Lung microvascular endothelial cell (primary cell): ENCODE data around the gene LRRC8D. TPM values are rescaled to one million over a fixed set of nuclear protein-coding genes. Genes with fewer than 3 reads are reported as not detected.
A peak's percentile ranks its signal among the peaks of the same experiment; 100 is the strongest.

Experiments
- DNase-seq, 2 donors: peaks; one replicate each; pipeline versions ENCODE4 v3.0.0 to v3.0.0-alpha.2; 2010; ENCODE audit warnings: low read depth in 2 of 2
- total RNA-seq: library from RNA; depleted of rRNA; stranded (reverse); fragments of >200 nt; gene quantifications from 2 replicates; pipeline ENCODE4 v1.2.1, GENCODE V29; 2014

The LRRC8D gene
- total RNA-seq, 1 donor from 2014 or later: 7.3 TPM

- DNase-seq: no peak
Measured at GRCh38 chr1:89807503-89807902, 13.3 kb upstream of the LRRC8D start.

GRCh38 chr1:89807983-89808382 is 12.8 kb upstream of the LRRC8D start:
- DNase-seq: no peak

GRCh38 chr1:89808441-89809117 is 12.3 kb upstream of the LRRC8D start:
- DNase-seq: no peak

GRCh38 chr1:89809556-89809955 is 11.3 kb upstream of the LRRC8D start:
- no peak for DNase-seq

- DNase-seq: no peak
Measured at GRCh38 chr1:89810302-89810701, 10.5 kb upstream of the LRRC8D start.

GRCh38 chr1:89810880-89811279 is 10.0 kb upstream of the LRRC8D start:
- DNase-seq: no peak

- no peak for DNase-seq
Measured at GRCh38 chr1:89812992-89813391, 7.8 kb upstream of the LRRC8D start.

- DNase-seq: no peak
Measured at GRCh38 chr1:89815040-89815439, 5.8 kb upstream of the LRRC8D start.

GRCh38 chr1:89815611-89816010 is 5.2 kb upstream of the LRRC8D start:
- DNase-seq: no peak

- DNase-seq: no peak
Measured at GRCh38 chr1:89816366-89816765, 4.5 kb upstream of the LRRC8D start.

GRCh38 chr1:89821322-89822108 is 683 bp downstream of the LRRC8D start:
- peak; percentile 33 to 36 for DNase-seq

- DNase-seq: no peak
Measured at GRCh38 chr1:89822109-89822962, 1.5 kb downstream of the LRRC8D start.

- DNase-seq: no peak
Measured at GRCh38 chr1:89822999-89823628, 2.3 kb downstream of the LRRC8D start.

- no peak for DNase-seq
Measured at GRCh38 chr1:89823679-89824292, 3.0 kb downstream of the LRRC8D start.

- no peak for DNase-seq
Measured at GRCh38 chr1:89826594-89826993, 5.8 kb downstream of the LRRC8D start.

GRCh38 chr1:89827330-89827729 is 6.5 kb downstream of the LRRC8D start:
- DNase-seq: no peak

GRCh38 chr1:89827902-89828301 is 7.1 kb downstream of the LRRC8D start:
- no peak for DNase-seq

- no peak for DNase-seq
Measured at GRCh38 chr1:89829186-89829585, 8.4 kb downstream of the LRRC8D start.

- no peak for DNase-seq
Measured at GRCh38 chr1:89831462-89832120, 10.8 kb downstream of the LRRC8D start.

GRCh38 chr1:89832496-89833127 is 11.8 kb downstream of the LRRC8D start:
- DNase-seq: peak in 1 of 2 donors; percentile 25
